ENCODE data around the gene ATP5F1C. TPM values are rescaled to one million over a fixed set of nuclear protein-coding genes. Genes with fewer than 3 reads are reported as not detected.

The ATP5F1C gene
- total RNA-seq, 2 donors from 2014 or later: 127 to 148 TPM

DNA sequence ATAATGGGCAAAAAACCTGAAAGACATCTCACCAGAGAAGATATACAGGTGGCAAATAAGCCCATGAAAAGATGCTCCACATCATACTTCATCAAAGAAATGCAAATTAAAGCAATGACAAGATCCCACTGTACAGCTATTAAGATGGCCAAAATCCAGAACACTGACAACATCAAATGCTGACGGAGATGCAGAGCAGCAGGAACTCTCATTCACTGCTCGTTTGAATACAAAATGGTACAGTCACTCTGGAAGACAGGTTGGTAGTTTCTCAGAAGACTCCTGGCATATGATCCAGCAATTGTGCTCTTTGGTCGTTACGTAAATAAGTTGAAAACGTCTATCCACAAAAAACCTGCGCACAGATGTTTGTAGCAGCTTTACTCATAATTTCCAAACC is 35.7 kb upstream of the ATP5F1C start:
- 87 to 88% methylated on average over 6 of the region's 6 CpGs for WGBS, 2 donors
- Histone ChIP-seq H3K27me3 (no peaks in the 10 kb centered on the region), H3K36me3 (replicated peaks in 1 of 2; ENCODE audit: insufficient read depth in 1 of 2, low read depth in 2 of 2) (peaks cover 5 to 11% of the 10 kb centered on the region in 2 donors)

DNA sequence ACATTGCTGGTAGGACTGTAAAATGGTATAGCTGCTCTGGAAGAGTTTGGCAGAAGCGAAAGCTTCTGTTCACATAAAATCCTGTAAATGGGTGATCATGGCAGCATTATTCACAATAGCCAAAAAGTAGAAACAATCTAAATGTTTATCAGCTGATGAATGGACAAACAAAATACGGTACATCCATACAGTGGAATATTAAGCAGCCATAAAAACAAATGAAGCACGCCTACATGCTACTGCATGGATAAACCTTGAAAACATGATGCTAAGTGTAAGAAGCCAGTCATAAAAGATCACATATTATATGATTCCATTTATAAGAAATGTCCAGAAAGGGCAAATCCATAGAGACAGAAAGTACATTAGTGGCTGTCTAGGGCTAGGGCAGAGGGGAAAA is 32.9 kb upstream of the ATP5F1C start:
- no peak for DNase-seq
- no peak overlapping the region for H3K27ac ChIP-seq
- H3K4me3 ChIP-seq: no peak overlapping the region
- H3K36me3 ChIP-seq (replicated peaks in 1 of 2; ENCODE audit: insufficient read depth in 1 of 2, low read depth in 2 of 2): peaks cover 5 to 16% of the 10 kb centered on the region in 2 donors
- intact Hi-C loops (cut with DNase I): no loop called here
- no peaks in the 10 kb centered on the region for H3K27me3 ChIP-seq
- no peak for ATAC-seq
- WGBS, 2 donors: 93 to 97% methylated on average over 3 of the region's 3 CpGs
- TF ChIP-seq POLR2A (IDR thresholded peaks at IDR 0.05): no peak
- TF ChIP-seq, protein P1, sequence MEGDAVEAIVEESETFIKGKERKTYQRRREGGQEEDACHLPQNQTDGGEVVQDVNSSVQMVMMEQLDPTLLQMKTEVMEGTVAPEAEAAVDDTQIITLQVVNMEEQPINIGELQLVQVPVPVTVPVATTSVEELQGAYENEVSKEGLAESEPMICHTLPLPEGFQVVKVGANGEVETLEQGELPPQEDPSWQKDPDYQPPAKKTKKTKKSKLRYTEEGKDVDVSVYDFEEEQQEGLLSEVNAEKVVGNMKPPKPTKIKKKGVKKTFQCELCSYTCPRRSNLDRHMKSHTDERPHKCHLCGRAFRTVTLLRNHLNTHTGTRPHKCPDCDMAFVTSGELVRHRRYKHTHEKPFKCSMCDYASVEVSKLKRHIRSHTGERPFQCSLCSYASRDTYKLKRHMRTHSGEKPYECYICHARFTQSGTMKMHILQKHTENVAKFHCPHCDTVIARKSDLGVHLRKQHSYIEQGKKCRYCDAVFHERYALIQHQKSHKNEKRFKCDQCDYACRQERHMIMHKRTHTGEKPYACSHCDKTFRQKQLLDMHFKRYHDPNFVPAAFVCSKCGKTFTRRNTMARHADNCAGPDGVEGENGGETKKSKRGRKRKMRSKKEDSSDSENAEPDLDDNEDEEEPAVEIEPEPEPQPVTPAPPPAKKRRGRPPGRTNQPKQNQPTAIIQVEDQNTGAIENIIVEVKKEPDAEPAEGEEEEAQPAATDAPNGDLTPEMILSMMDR (IDR thresholded peaks at IDR 0.05): no peak
- no peaks in the 10 kb centered on the region for H3K9me3 ChIP-seq
- H3K4me1 ChIP-seq: peaks cover 4% of the 10 kb centered on the region

More for the DNA sequence above, 35.7 kb upstream of the ATP5F1C start:
- H3K4me1 ChIP-seq: no peaks in the 10 kb centered on the region
- no peaks in the 10 kb centered on the region for H3K9me3 ChIP-seq
- DNase-seq: no peak
- intact Hi-C loops (cut with DNase I): no loop called here
- no peak overlapping the region for H3K4me3 ChIP-seq
- no peak for ATAC-seq
- TF ChIP-seq, protein P1 (IDR thresholded peaks at IDR 0.05): no peak
- TF ChIP-seq POLR2A (IDR thresholded peaks at IDR 0.05): no peak
- no peak overlapping the region for H3K27ac ChIP-seq

DNA sequence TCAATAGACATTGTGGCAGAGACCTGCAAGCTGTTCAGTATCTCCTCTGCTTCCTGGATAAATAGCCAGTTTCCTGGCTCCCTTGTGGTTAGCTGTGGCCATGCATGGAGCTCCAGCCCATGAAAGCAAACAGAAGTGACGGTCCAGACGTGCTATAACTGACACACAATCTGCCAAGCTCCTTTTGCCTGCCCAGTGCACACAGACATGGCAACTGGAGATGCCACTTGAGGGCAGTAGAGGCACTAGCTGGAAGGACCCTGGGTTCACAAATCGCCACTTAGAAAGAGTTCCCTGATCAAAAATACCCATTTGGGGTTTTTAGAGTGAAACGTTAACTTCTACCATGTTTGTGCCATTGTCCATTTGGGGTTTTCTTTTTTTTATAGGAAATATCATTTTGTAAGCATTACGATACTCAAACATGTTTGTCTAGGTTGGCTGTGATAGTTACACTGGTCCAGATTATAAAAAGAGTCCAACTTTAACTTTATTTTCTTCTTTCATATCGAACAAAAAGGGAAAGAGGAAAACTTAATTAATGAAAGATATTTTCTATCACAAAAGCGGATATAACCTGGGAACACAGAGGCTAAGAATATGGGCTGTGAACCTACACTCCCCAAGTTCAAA is 31.5 kb upstream of the ATP5F1C start:
- intact Hi-C loops (cut with DNase I): no loop called here
- Histone ChIP-seq H3K27me3 (no peaks in the 10 kb centered on the region), H3K27ac (no peak overlapping the region), H3K4me1 (peaks cover 4% of the 10 kb centered on the region), H3K9me3 (no peaks in the 10 kb centered on the region), H3K36me3 (replicated peaks in 1 of 2; ENCODE audit: insufficient read depth in 1 of 2, low read depth in 2 of 2) (peaks cover 5 to 19% of the 10 kb centered on the region in 2 donors), H3K4me3 (no peak overlapping the region)
- TF ChIP-seq, protein P1 (IDR thresholded peaks at IDR 0.05): peak; percentile 7 to 63 (median 54)
- no peak for TF ChIP-seq POLR2A (IDR thresholded peaks at IDR 0.05)
- DNase-seq (peak; percentile 45 to 63 (median 56)), ATAC-seq (no peak)
- 35 to 45% methylated on average over 7 of the region's 7 CpGs for WGBS, 2 donors

DNA sequence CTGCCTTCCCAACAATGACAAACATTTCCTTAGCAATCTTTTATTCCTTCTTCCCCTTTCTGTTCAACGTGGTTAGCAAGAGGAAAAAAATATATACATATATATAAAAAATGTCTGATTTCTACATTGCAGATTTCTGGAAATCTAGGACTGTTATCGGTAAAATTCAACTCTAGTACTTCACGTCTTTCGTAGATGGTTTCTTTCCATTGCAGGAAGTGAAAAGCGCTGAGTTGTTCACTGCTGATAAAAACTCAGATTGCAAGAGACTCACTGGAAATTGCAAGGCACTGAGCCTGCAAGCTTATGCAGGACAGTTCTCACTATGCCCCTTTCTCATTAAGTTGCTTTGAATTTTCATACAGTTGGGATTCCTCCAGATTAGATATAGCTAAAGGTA is 24.0 kb upstream of the ATP5F1C start:
- no peak overlapping the region for H3K27ac ChIP-seq
- TF ChIP-seq, protein P1 (IDR thresholded peaks at IDR 0.05): no peak
- TF ChIP-seq POLR2A (IDR thresholded peaks at IDR 0.05): no peak
- peaks cover 12 to 30% of the 10 kb centered on the region in 2 donors for H3K36me3 ChIP-seq (replicated peaks in 1 of 2; ENCODE audit: insufficient read depth in 1 of 2, low read depth in 2 of 2)
- no peaks in the 10 kb centered on the region for H3K27me3 ChIP-seq
- ATAC-seq: no peak
- H3K9me3 ChIP-seq: no peaks in the 10 kb centered on the region
- intact Hi-C loops (cut with DNase I): no loop called here
- H3K4me3 ChIP-seq: no peak overlapping the region
- no peak for DNase-seq
- peaks cover 4% of the 10 kb centered on the region for H3K4me1 ChIP-seq
- WGBS, 2 donors: 57 to 85% methylated on average over 5 of the region's 5 CpGs

DNA sequence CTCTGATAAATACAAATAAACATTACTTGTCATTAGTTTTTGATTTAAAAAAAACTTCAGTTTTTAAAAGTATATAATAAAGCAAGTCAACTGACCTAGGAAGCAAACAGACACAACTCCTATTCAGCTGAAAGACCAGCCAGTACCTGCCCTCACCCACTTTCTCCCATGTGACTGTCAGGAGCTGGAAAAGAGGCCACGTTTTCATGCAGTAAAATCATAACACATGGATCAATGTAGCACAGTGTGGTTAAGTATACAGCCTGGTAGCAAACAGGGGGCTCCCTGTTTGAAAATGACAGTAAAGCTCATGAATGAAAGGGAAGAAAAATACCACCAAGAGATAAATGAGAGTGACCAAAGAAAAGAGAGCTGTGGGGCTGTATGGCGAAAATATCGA is 21.7 kb upstream of the ATP5F1C start:
- 80 to 86% methylated on average over 3 of the region's 3 CpGs for WGBS, 2 donors
- TF ChIP-seq, protein P1 (IDR thresholded peaks at IDR 0.05): no peak
- TF ChIP-seq POLR2A (IDR thresholded peaks at IDR 0.05): no peak

More for the DNA sequence above, 21.7 kb upstream of the ATP5F1C start:
- ATAC-seq (no peak), DNase-seq (no peak)
- Histone ChIP-seq H3K27me3 (no peaks in the 10 kb centered on the region), H3K4me1 (no peaks in the 10 kb centered on the region), H3K36me3 (replicated peaks in 1 of 2; ENCODE audit: insufficient read depth in 1 of 2, low read depth in 2 of 2) (peaks cover 12 to 31% of the 10 kb centered on the region in 2 donors), H3K27ac (no peak overlapping the region), H3K9me3 (no peaks in the 10 kb centered on the region), H3K4me3 (no peak overlapping the region)
- intact Hi-C loops (cut with DNase I): no loop called here

All from body of pancreas (tissue), 4 donors.